ENCODE data around the gene FAM53A. TPM values are rescaled to one million over a fixed set of nuclear protein-coding genes. Genes with fewer than 3 reads are reported as not detected.

The FAM53A gene
- total and polyA plus RNA-seq, 10 of the 15 experiments (the other 5 are each of a cell fraction or from before 2014, with no cell fraction given), result 0.02 to 0.87 (median 0.38) TPM; not detected in 2

DNA sequence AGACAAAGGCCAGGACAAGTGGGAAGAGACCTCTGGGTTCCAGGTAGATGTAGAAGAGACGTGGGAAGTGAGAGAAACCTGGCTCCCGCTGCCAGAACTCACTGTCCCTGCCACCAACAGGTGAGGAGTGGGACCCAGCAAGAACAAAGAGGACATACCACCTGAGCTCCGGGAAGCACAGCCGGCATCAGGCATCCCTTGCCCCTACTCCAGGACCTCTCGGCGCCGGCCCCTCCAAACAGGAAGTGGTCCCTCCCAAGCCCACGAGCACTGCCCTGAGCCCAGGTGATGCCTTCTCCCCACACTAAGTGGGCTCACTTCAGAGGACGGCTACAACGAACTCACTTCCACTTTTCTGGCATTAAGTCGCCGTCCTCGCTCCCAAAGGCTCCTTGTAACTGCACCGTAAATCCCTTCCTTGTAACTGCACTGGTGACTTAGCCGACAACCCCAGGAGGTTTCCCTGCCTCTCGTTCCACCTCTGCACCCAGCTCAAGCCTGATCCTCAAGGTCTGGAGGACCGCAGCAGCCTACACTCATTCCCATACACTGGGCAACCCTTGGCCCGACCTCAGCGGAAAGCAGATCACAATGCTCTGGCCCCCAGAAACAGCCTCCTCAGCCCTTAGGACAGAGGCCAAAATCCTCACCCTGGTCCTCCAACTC is 8.8 kb downstream of the FAM53A start (continued):
- TF ChIP-seq NKRF (conservative IDR thresholded peaks at IDR 0.05), result no peak
- no peak for TF ChIP-seq CREB1 (IDR thresholded peaks at IDR 0.05; ENCODE audit: low read depth)

DNA sequence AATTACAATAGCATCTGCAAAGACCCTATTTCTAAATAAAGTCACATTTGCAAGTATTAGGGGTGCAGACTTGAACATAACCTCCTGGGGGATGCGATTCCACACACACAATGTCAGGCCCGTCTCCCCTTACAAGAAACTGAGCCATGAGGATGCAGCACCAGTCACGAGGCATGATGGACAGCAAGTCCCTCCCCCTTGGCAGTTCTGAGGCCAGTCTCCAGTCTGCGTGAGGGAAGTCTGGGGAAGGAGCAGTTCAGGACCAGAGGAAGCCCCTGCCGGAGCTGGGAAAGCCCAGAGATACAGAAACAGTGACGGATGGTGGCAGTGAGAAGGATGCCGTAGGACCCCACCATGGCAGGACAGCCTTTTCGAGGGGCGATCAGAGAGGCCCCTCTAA is 9.4 kb downstream of the FAM53A start:
- Histone ChIP-seq H3K4me3 (no peak overlapping the region), H3K79me2 (ENCODE audit: control insufficient read depth, insufficient read depth, low read length) (no peaks in the 10 kb centered on the region), H3K9me3 (replicated peaks; ENCODE audit: control insufficient read depth, insufficient read depth, low read length) (no peaks in the 10 kb centered on the region), H3K9ac (ENCODE audit: control insufficient read depth, insufficient read depth, low read length) (no peak overlapping the region), H4K20me1 (ENCODE audit: control insufficient read depth, insufficient read depth) (no peaks in the 10 kb centered on the region), H3K27me3 (replicated peaks in 1 of 2; ENCODE audit: control insufficient read depth in 2 of 2, insufficient read depth in 2 of 2, low read length in 1 of 2) (no peaks in the 10 kb centered on the region), H2AFZ (ENCODE audit: control insufficient read depth, low read depth, low read length) (no peak overlapping the region), H3K4me2 (ENCODE audit: control insufficient read depth, insufficient read depth) (no peak overlapping the region), H3K36me3 (ENCODE audit: control insufficient read depth in 2 of 2, insufficient read depth in 2 of 2, low read length in 1 of 2) (no peaks in the 10 kb centered on the region), H3K27ac (ENCODE audit: control insufficient read depth, insufficient read depth) (no peak overlapping the region), H3K4me1 (ENCODE audit: control insufficient read depth, insufficient read depth, low read length) (no peaks in the 10 kb centered on the region)
- SMC1A ChIA-PET (ENCODE audit: uncharacterized antibody, unreplicated experiment), result no interaction called here
- BruUV-seq (replicated peaks), result no TSS peak
- CTCF ChIA-PET, result interaction anchor here (1.4 kb wide), 1 partner anchor 18 kb away, joined by 3 read pairs; no protein-coding TSS in a partner anchor
- intact Hi-C loops (cut with micrococcal nuclease; ENCODE audit: unreplicated experiment), result no loop called here
- RAD21 ChIA-PET (ENCODE audit: unreplicated experiment), result no interaction called here
- in situ Hi-C loops (cut with MboI), result no loop called here
- no peak for FAIRE-seq
- no peak for ATAC-seq
- POLR2A ChIA-PET, result no interaction called here
- TF ChIP-seq, protein P1, sequence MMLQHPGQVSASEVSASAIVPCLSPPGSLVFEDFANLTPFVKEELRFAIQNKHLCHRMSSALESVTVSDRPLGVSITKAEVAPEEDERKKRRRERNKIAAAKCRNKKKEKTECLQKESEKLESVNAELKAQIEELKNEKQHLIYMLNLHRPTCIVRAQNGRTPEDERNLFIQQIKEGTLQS (IDR thresholded peaks at IDR 0.05; ENCODE audit: borderline replicate concordance, extremely low read depth, low read depth, low read length), result no peak
- TF ChIP-seq ESRRA (IDR thresholded peaks at IDR 0.05; ENCODE audit: low read length) (no peak), RELA (IDR thresholded peaks at IDR 0.05; ENCODE audit: borderline replicate concordance, partially characterized antibody) (no peak), PRDM15 (CRISPR knock-in tag; IDR thresholded peaks at IDR 0.05) (no peak), SKIL (IDR thresholded peaks at IDR 0.05; ENCODE audit: low read depth, poor library complexity, severe bottlenecking) (no peak), ZNF217 (IDR thresholded peaks at IDR 0.05) (no peak)
- no peak for DNase-seq (ENCODE audit: low read depth, low spot score)
- WGBS (ENCODE audit: insufficient coverage, insufficient replicate concordance, low lambda C conversion rate, missing lambda C conversion rate), result 44% methylated on average over 9 of the region's 9 CpGs

All from GM12878 (cell line).